NT2/D1 (cell line): ENCODE measurements around the gene PAPPA.

Experiments
- DNase-seq: peaks from one replicate; pipeline ENCODE4 v3.0.0-alpha.2; 2011; ENCODE audit warnings: low read depth, low spot score
- H3K27me3 ChIP-seq: 2 replicates; pipeline ENCODE4 v1.6.0; 2011; ENCODE audit warnings: mild to moderate bottlenecking; ENCODE audit not compliant: insufficient read length, insufficient read depth
- H3K36me3 ChIP-seq: 2 replicates; pipeline ENCODE4 v1.6.1; 2011; ENCODE audit warnings: mild to moderate bottlenecking, low read length, mixed read lengths; ENCODE audit not compliant: insufficient read depth, insufficient read length
- H3K4me1 ChIP-seq: 2 replicates; pipeline ENCODE4 v1.5.1; 2011; ENCODE audit not compliant: insufficient read depth, insufficient read length
- H3K4me3 ChIP-seq: 2 replicates; pipeline ENCODE4 v1.5.1; 2011; ENCODE audit warnings: low read depth; ENCODE audit not compliant: insufficient read length
- H3K9ac ChIP-seq: 2 replicates; pipeline ENCODE4 v1.6.0; 2011; ENCODE audit warnings: low read depth; ENCODE audit not compliant: insufficient read length
- H3K9me3 ChIP-seq: 2 replicates; pipeline ENCODE4 v1.5.1; 2011; ENCODE audit warnings: mild to moderate bottlenecking, low read length; ENCODE audit not compliant: insufficient read depth
- SUZ12 ChIP-seq: IDR thresholded peaks from 2 replicates; pipeline ENCODE4 v1.6.1; 2011; ENCODE audit not compliant: insufficient read length, insufficient read depth; ENCODE audit errors: extremely low read depth
- YY1 ChIP-seq: IDR thresholded peaks from 2 replicates; pipeline ENCODE4 v1.6.1; 2011; ENCODE audit not compliant: insufficient read length, insufficient read depth
- ZNF274 ChIP-seq: IDR thresholded peaks from 2 replicates; pipeline ENCODE4 v1.6.1; 2011; ENCODE audit warnings: mild to moderate bottlenecking, low read depth, low read length

PAPPA gene

DNA sequence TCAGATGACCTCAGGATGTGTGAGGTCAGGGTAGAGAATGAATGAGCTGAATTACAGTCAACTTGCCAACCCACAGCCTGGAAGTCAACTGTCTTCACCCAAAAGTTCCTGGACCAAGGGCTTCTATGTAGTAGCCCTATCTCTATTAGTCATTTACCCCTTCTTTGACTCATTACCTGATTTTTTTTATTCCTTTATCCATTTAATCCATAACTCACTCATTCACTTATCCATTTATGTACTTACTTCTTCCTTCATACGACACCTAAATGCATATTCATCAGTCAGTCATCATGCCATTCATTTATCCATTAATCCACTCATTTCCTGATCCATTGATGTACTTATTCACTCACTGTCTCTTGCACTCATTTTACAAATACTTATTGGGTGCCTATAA lies 212.7 kb downstream of the PAPPA start:
- no peaks in the 10 kb centered on the region for H3K9me3 ChIP-seq

DNA sequence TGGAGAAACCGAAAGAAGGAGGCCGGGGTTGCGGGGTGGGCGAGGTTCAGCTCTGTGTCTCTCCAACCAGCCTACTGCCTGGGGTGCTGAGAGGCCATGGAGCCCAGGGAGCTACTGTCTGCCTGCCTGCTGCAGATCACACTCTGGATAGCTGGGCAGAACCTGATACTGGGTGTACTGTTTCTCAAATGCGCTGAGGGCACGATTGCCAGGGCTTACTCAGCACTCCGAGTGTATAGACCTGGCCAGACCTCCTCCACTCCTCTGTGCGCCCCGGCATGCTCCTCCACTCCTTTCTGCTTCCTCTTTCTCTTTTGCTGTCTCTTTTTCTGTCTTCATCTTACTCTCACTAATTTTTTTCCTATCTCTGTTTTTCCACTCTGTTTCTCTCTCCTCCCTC lies 215.1 kb downstream of the PAPPA start:
- DNase-seq: no peak
- H3K27me3 ChIP-seq: no peaks in the 10 kb centered on the region
- H3K4me3 ChIP-seq: no peak overlapping the region
- H3K36me3 ChIP-seq: peaks cover 50% of the 10 kb centered on the region
- no peak overlapping the region for H3K9ac ChIP-seq
- peaks cover 5% of the 10 kb centered on the region for H3K4me1 ChIP-seq
- TF ChIP-seq SUZ12 (no peak), YY1 (no peak), ZNF274 (no peak)
- H3K9me3 ChIP-seq: no peaks in the 10 kb centered on the region

More for the DNA sequence above, 212.7 kb downstream of the PAPPA start:
- Histone ChIP-seq H3K36me3 (peaks cover 68% of the 10 kb centered on the region), H3K4me1 (peaks cover 5% of the 10 kb centered on the region), H3K4me3 (no peak overlapping the region), H3K27me3 (no peaks in the 10 kb centered on the region), H3K9ac (no peak overlapping the region)
- no peak for TF ChIP-seq SUZ12
- TF ChIP-seq YY1: no peak
- no peak for TF ChIP-seq ZNF274
- no peak for DNase-seq

DNA sequence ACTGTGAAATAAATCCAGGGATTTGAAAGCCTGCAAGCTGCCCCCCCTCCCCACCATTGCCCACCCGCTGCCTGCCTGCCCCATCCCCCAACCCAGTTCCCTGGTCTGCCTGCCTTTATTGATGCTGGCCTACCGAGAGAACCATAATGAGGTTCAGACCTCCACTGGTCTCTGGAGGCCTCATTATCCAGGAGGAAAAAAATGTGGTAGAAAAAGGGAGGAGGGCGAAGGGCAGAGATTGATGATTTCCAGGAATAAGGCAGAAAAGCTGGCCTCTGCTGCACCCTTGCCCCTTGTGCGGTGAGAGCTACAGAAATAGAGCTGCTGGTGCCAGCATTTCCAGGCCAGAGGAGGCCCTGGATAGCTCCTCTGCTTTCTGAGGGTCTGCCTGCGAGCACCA lies 216.1 kb downstream of the PAPPA start:
- TF ChIP-seq ZNF274 (no peak), YY1 (no peak), SUZ12 (no peak)
- Histone ChIP-seq H3K36me3 (peaks cover 48% of the 10 kb centered on the region), H3K9me3 (no peaks in the 10 kb centered on the region), H3K4me3 (no peak overlapping the region), H3K4me1 (peaks cover 5% of the 10 kb centered on the region), H3K9ac (no peak overlapping the region), H3K27me3 (no peaks in the 10 kb centered on the region)
- no peak for DNase-seq

DNA sequence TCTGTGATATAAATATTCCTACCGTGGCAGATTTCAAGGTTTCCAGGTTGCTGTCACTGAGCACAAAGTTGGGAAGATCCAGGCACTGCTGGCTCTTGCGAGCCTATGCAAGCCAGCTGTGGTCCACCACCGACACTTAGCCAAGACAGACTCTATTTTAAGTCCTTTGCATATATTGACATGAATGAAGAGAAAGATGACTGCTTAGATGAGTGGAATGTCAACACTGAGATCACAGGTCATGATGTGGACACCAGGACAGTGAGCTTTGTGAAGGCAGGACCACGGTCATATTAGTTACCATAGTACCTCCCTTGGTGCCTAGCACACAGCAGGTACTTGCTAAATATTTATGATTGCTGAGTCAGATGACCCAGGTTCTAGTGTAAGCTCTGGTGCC lies 217.0 kb downstream of the PAPPA start:
- no peak for DNase-seq
- H3K36me3 ChIP-seq: peaks cover 48% of the 10 kb centered on the region
- TF ChIP-seq ZNF274 (no peak), YY1 (no peak), SUZ12 (no peak)

DNA sequence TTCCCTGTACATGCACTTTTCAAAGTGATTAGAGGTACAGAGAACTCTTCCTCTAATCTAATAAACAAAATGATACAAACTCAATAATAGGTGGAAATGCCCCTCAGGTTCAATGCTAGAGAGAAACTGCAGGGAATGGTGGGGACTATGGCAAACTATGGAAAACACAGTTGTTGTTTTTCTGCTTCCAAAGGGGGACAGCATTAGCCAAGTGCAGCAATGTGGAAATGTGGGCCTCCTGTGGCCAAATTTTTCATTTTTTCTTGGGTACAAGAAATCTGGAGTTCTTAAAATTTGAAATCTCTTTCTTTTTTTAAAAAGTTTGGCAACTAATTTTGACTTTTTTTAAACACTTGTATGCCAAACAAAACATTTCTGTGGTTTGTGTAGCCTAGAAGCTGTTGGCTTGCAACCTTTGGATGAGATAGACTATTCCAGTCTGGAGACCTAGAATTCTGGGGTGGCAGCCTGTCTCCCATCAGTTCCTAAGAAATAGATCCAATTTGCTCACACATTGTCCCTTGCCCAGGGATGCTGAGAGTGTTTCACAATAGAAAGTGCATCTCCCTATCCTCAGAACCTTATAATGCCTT lies 218.6 kb downstream of the PAPPA start:
- no peak overlapping the region for H3K4me3 ChIP-seq
- TF ChIP-seq SUZ12 (no peak), ZNF274 (no peak), YY1 (no peak)
- no peaks in the 10 kb centered on the region for H3K9me3 ChIP-seq
- peaks cover 35% of the 10 kb centered on the region for H3K36me3 ChIP-seq
- H3K27me3 ChIP-seq: no peaks in the 10 kb centered on the region
- no peak for DNase-seq
- peaks cover 5% of the 10 kb centered on the region for H3K4me1 ChIP-seq
- H3K9ac ChIP-seq: no peak overlapping the region

More for the DNA sequence above, 217.0 kb downstream of the PAPPA start:
- Histone ChIP-seq H3K27me3 (no peaks in the 10 kb centered on the region), H3K9me3 (no peaks in the 10 kb centered on the region), H3K9ac (no peak overlapping the region), H3K4me1 (peaks cover 5% of the 10 kb centered on the region), H3K4me3 (no peak overlapping the region)

DNA sequence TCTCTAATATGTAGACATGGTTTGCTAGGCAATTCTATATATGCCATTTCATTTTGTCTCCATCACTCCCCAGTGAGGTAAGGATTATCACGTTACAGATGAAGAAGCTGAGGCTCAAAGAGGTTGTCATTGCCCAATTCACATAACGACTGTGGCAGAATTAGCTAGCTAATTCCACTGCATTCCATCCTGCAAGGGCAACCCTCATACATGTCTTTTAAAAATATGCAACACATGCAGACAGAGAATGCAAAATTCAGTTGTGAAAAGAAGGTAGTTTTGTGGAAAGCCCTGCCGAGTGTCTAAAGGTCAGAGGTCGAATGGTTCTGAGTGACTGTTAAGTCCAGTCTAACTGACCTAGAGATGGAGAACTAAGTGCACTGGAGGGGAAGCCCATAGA lies 219.2 kb downstream of the PAPPA start:
- TF ChIP-seq YY1 (no peak), SUZ12 (no peak), ZNF274 (no peak)
- Histone ChIP-seq H3K36me3 (peaks cover 29% of the 10 kb centered on the region), H3K9me3 (no peaks in the 10 kb centered on the region), H3K4me3 (no peak overlapping the region), H3K4me1 (peaks cover 5% of the 10 kb centered on the region), H3K9ac (no peak overlapping the region), H3K27me3 (no peaks in the 10 kb centered on the region)
- DNase-seq: no peak

DNA sequence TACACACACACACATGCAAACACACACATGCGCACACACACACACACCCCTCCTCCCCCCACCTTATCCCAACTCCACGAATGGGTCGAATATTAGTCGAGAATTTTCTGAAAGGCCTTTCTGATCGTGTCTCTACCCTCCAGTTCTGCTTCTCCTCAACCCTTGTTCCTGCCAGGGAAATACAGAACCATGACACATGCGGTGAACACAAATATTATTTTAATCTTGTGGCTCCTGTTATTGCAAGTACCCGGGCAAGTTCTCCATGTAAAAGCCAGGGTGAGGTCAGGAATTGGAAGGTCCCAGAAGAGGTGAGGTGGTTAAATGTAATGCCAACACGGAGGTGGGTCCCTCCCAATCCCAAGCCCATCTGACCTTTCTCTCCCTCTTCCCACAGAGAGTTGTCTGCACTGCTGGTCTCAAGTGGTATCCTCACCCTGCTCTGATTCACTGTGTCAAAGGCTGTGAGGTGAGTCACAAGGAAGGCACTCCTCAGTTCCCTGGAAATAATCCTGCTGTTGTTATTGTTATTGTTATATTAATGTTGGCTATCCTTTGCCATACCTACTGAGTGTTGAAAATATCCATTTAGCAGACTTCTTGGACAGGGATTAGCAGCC lies 223.7 kb downstream of the PAPPA start:
- no peak for DNase-seq
- Histone ChIP-seq H3K9me3 (no peaks in the 10 kb centered on the region), H3K27me3 (no peaks in the 10 kb centered on the region), H3K9ac (no peak overlapping the region), H3K4me1 (no peaks in the 10 kb centered on the region), H3K4me3 (no peak overlapping the region), H3K36me3 (peaks cover 29% of the 10 kb centered on the region)
- no peak for TF ChIP-seq YY1
- no peak for TF ChIP-seq ZNF274
- TF ChIP-seq SUZ12: no peak
